Kidney (tissue), 14 donors: ENCODE data around the gene SERPINI2. TPM values are rescaled to one million over a fixed set of nuclear protein-coding genes. Genes with fewer than 3 reads are reported as not detected.

Experiments used
- DNase-seq, 5 donors: peaks; one replicate each; pipeline ENCODE4 v3.0.0-alpha.2; 2013 to 2020
- FAIRE-seq: peaks from 2 replicates; lab custom pipeline; 2012; peaks lifted over from hg19 to GRCh38; lab: Jason Lieb, UNC
- H3K27ac ChIP-seq, 2 donors: one replicate each; pipeline ENCODE4 v1.7.0; 2013; ENCODE audit warnings: low read depth in 2 of 2, low read length in 2 of 2, inconsistent platforms in 1 of 2
- H3K27me3 ChIP-seq: one replicate; pipeline ENCODE4 v1.7.1; 2013; ENCODE audit warnings: low read length, inconsistent platforms; ENCODE audit not compliant: control insufficient read depth, insufficient read depth
- H3K36me3 ChIP-seq, 3 donors: one replicate each; pipeline versions ENCODE4 v1.7.0 to v1.7.1; 2013; ENCODE audit warnings: low read length in 3 of 3, control low read depth in 1 of 3, inconsistent platforms in 1 of 3; ENCODE audit not compliant: insufficient read depth in 3 of 3, control insufficient read depth in 2 of 3
- H3K4me1 ChIP-seq, 3 donors: one replicate each; pipeline versions ENCODE4 v1.7.0 to v1.7.1; 2013; ENCODE audit warnings: low read length in 3 of 3, inconsistent platforms in 1 of 3, low read depth in 1 of 3; ENCODE audit not compliant: control insufficient read depth in 2 of 3, insufficient read depth in 2 of 3
- H3K4me3 ChIP-seq, 3 donors: one replicate each; pipeline versions ENCODE4 v1.7.0 to v1.8.1; 2013; ENCODE audit warnings: low read length in 3 of 3, control low read depth in 1 of 3, inconsistent platforms in 1 of 3
- H3K9ac ChIP-seq, 3 donors: one replicate each; pipeline versions ENCODE4 v1.7.0 to v1.7.1; 2013; ENCODE audit warnings: low read length in 3 of 3, control low read depth in 1 of 3, inconsistent platforms in 1 of 3
- H3K9me3 ChIP-seq, 3 donors: one replicate each; pipeline versions ENCODE4 v1.7.0 to v1.7.1; 2013; ENCODE audit warnings: low read length in 3 of 3, control low read depth in 1 of 3, inconsistent platforms in 1 of 3; ENCODE audit not compliant: control insufficient read depth in 2 of 3, insufficient read depth in 1 of 3
- CTCF ChIP-seq: IDR thresholded peaks from 3 replicates; pipeline ENCODE4 v1.5.1; 2012; ENCODE audit warnings: mild to moderate bottlenecking, moderate library complexity, borderline replicate concordance; ENCODE audit not compliant: insufficient read depth; ENCODE audit errors: extremely low read depth
- intact Hi-C: fragments of 100-400 bp; cut with DNase I; formaldehyde crosslinking; loops from one replicate; pipeline ENCODE4 v1.11.1; 2022
- polyA plus RNA-seq: library from polyadenylated mRNA; stranded (reverse); fragments of 350-450 nt; fragmentation: Illumina TruSeq; extraction: RNeasy Lipid Tissue Mini Kit (QIAGEN cat#74804); gene quantifications from one replicate; pipeline ENCODE4 v1.2.3, GENCODE V29; 2014; ENCODE audit warnings: low read depth, low replicate concordance; ENCODE audit not compliant: insufficient read depth
- total RNA-seq: library from RNA; stranded (reverse); fragmentation: NEBNext Ultra II Directional; extraction: Animal tissue kit (Norgen Biotek cat#: 25700); gene quantifications from one replicate; pipeline ENCODE4 v1.2.1, GENCODE V29; 2021
- donor health status: control.
- donor health status: control.
- donor health status: control.
- donor health status: control.
- donor health status: control.
- donor health status: DM: yes; HTN: yes; CAD: no.
- donor health status: Normal renal cell carcinoma (clear cell type).

Gene SERPINI2
- total and polyA plus RNA-seq, 2 donors from 2014 or later, result not detected

DNA sequence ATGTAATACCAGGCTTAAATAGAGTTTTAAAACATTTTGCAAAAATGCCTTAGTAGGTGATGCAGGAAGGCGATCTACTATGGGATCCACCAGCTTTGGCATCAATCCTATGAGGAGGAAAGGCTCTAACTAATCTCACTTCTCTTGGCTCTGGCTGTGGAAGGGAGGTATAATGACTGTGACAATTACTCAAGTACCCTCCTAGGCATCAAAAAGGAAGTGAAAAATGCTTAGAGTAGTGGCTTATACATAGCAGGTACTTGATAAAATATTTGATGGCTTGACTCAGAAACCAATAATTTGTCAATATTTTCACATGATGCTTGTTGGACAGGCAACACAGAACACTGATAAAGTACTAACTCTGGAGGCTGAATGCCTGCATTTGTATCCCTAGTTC, 34.1 kb upstream of the SERPINI2 start:
- intact Hi-C loops, result no loop called here
- H3K4me3 ChIP-seq, result no peak overlapping the region
- no peak overlapping the region for H3K9ac ChIP-seq
- H3K36me3 ChIP-seq, result no peaks in the 10 kb centered on the region
- no peaks in the 10 kb centered on the region for H3K4me1 ChIP-seq
- DNase-seq (no peak), FAIRE-seq (no peak)
- no peak for TF ChIP-seq CTCF
- no peaks in the 10 kb centered on the region for H3K9me3 ChIP-seq
- no peak overlapping the region for H3K27ac ChIP-seq
- H3K27me3 ChIP-seq, result no peaks in the 10 kb centered on the region

DNA sequence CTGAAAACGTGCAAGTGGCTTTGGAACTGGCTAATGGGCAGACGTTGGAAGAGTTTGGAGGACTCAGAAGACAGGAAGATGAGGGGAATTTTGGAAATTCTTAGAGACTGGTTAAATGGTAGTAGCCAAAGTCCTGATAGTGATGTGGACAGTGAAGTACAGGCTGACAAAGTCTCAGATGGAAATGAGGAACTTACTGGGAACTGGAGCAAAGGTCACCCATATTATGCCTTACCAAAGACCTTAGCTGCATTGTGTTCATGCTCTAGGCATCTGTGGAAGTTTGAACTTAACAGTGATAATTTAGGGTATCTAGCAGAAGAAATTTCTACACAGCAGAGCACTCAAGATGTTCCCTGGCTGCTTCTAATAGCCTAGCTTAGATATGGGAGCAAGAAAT, 28.6 kb upstream of the SERPINI2 start:
- no peaks in the 10 kb centered on the region for H3K4me1 ChIP-seq
- no peaks in the 10 kb centered on the region for H3K36me3 ChIP-seq
- H3K4me3 ChIP-seq, result no peak overlapping the region
- intact Hi-C loops, result no loop called here
- DNase-seq (no peak), FAIRE-seq (no peak)
- no peak overlapping the region for H3K27ac ChIP-seq
- no peaks in the 10 kb centered on the region for H3K27me3 ChIP-seq
- no peak for TF ChIP-seq CTCF
- no peak overlapping the region for H3K9ac ChIP-seq
- no peaks in the 10 kb centered on the region for H3K9me3 ChIP-seq

- no peaks in the 10 kb centered on the region for H3K36me3 ChIP-seq
- no peaks in the 10 kb centered on the region for H3K4me1 ChIP-seq
- no peak overlapping the region for H3K9ac ChIP-seq
- intact Hi-C loops, result no loop called here
- FAIRE-seq, result no peak
- no peak overlapping the region for H3K27ac ChIP-seq
- H3K27me3 ChIP-seq, result no peaks in the 10 kb centered on the region
- no peaks in the 10 kb centered on the region for H3K9me3 ChIP-seq
- H3K4me3 ChIP-seq, result no peak overlapping the region
- no peak for DNase-seq
- no peak for TF ChIP-seq CTCF
Measured at GRCh38 chr3:167501941-167502340, 28.1 kb upstream of the SERPINI2 start.

DNA sequence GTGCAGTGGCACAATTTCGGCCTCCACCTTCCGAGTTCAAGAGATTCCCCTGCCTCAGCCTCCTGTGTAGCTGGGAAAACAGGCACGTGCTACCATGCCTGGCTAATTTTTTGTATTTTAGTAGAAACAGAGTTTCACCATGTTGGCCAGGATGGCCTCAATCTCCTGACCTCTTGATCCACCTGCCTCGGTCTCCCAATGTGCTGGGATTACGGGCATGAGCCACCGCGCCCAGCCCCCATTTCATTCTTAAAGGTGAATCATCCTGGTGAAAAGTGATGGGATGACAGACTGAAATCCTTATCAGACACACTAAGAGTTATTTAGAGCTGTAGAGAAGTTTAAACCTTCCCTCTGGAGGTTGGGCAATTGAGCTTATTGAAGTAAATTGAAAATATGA, 24.1 kb upstream of the SERPINI2 start:
- Histone ChIP-seq H3K4me3 (no peak overlapping the region), H3K27ac (no peak overlapping the region), H3K9me3 (no peaks in the 10 kb centered on the region), H3K4me1 (no peaks in the 10 kb centered on the region), H3K27me3 (no peaks in the 10 kb centered on the region), H3K36me3 (no peaks in the 10 kb centered on the region), H3K9ac (no peak overlapping the region)
- TF ChIP-seq CTCF, result no peak
- intact Hi-C loops, result no loop called here
- FAIRE-seq (no peak), DNase-seq (no peak)
